Skin of body (tissue), 2 donors: ENCODE measurements around the gene KATNAL1. TPM values are rescaled to one million over a fixed set of nuclear protein-coding genes. Genes with fewer than 3 reads are reported as not detected.
"Not testable (repeated sequence)": the region's sequence is repeated elsewhere in the genome, so short reads cannot be mapped to it uniquely, and the experiment has no call there.

ENCODE experiments used
- DNase-seq: peaks from one replicate; lab custom pipeline; 2025; lab: John Stamatoyannopoulos, UW
- total RNA-seq: library from RNA; depleted of rRNA; stranded (reverse); fragments of >200 nt; gene quantifications from one replicate; pipeline ENCODE4 v1.2.3, GENCODE V29; 2014

The KATNAL1 gene
- total RNA-seq, 1 donor from 2014 or later, result 20.4 TPM

- DNase-seq, result no peak
These were observed 13.3 kb downstream of the KATNAL1 start for GRCh38 chr13:30294004-30294403.

GRCh38 chr13:30292325-30292724, 15.0 kb downstream of the KATNAL1 start:
- no peak for DNase-seq

GRCh38 chr13:30290812-30291436, 16.4 kb downstream of the KATNAL1 start:
- no peak for DNase-seq

- DNase-seq, result no peak
These were observed 17.8 kb downstream of the KATNAL1 start for GRCh38 chr13:30289533-30289932.

- not testable (repeated sequence) for DNase-seq
These were observed 21.3 kb downstream of the KATNAL1 start for GRCh38 chr13:30286059-30286458.

GRCh38 chr13:30276178-30276577, 31.2 kb downstream of the KATNAL1 start:
- no peak for DNase-seq

- no peak for DNase-seq
These were observed 33.3 kb downstream of the KATNAL1 start for GRCh38 chr13:30274083-30274482.

GRCh38 chr13:30270035-30270434, 37.3 kb downstream of the KATNAL1 start:
- DNase-seq, result not testable (repeated sequence)

GRCh38 chr13:30268673-30269072, 38.7 kb downstream of the KATNAL1 start:
- no peak for DNase-seq

- no peak for DNase-seq
These were observed 40.6 kb downstream of the KATNAL1 start for GRCh38 chr13:30266756-30267155.

GRCh38 chr13:30259149-30259733, 48.1 kb downstream of the KATNAL1 start:
- DNase-seq, result not testable (repeated sequence)

GRCh38 chr13:30257468-30258099, 49.8 kb downstream of the KATNAL1 start:
- DNase-seq, result no peak

GRCh38 chr13:30256713-30257467, 50.5 kb downstream of the KATNAL1 start:
- no peak for DNase-seq

- no peak for DNase-seq
These were observed 51.7 kb downstream of the KATNAL1 start for GRCh38 chr13:30255696-30256095.

- DNase-seq, result no peak
These were observed 53.5 kb downstream of the KATNAL1 start for GRCh38 chr13:30253830-30254229.

GRCh38 chr13:30247406-30247805, 59.9 kb downstream of the KATNAL1 start:
- no peak for DNase-seq

- DNase-seq, result peak; percentile 35
These were observed 65.8 kb downstream of the KATNAL1 start for GRCh38 chr13:30241532-30241931.

GRCh38 chr13:30240608-30241007, 66.7 kb downstream of the KATNAL1 start:
- no peak for DNase-seq

GRCh38 chr13:30235216-30235615, 72.1 kb downstream of the KATNAL1 start:
- DNase-seq, result no peak

GRCh38 chr13:30234619-30235162, 72.7 kb downstream of the KATNAL1 start:
- DNase-seq, result no peak

- no peak for DNase-seq
These were observed 82.6 kb downstream of the KATNAL1 start for GRCh38 chr13:30224732-30225131.

- no peak for DNase-seq
These were observed 85.1 kb downstream of the KATNAL1 start for GRCh38 chr13:30222254-30222653.
